Dermis microvascular lymphatic vessel endothelial cell (primary cell): ENCODE results near the gene OR5H6. TPM values are rescaled to one million over a fixed set of nuclear protein-coding genes. Genes with fewer than 3 reads are reported as not detected.
"Not testable (repeated sequence)": the region's sequence is repeated elsewhere in the genome, so short reads cannot be mapped to it uniquely, and the experiment has no call there.

Experiments used
- DNase-seq, 2 donors: peaks; one replicate each; pipeline versions ENCODE4 v3.0.0 to v3.0.0-alpha.2; 2010; ENCODE audit warnings: low read depth in 2 of 2
- total RNA-seq: library from RNA; depleted of rRNA; stranded (reverse); fragments of >200 nt; gene quantifications from 2 replicates; pipeline ENCODE4 v1.2.1, GENCODE V29; 2014

OR5H6 gene
- total RNA-seq: not detected in 2 replicates

- DNase-seq: no peak
These were observed at the start of gene OR5H6 for GRCh38 chr3:98263944-98264343. TSS of gene OR5H6 (plus strand) at chr3:98264244. CDS start at chr3:98264333, 89 bp downstream.

- no peak for DNase-seq
These were observed 49.0 kb upstream of the OR5H6 start for GRCh38 chr3:98215051-98215450.

GRCh38 chr3:98223907-98224672 is 40.0 kb upstream of the OR5H6 start:
- DNase-seq: no peak

GRCh38 chr3:98232489-98232888 is 31.6 kb upstream of the OR5H6 start:
- DNase-seq: no peak

- DNase-seq: no peak
These were observed 30.6 kb upstream of the OR5H6 start for GRCh38 chr3:98233468-98233867.

GRCh38 chr3:98240131-98240530 is 23.9 kb upstream of the OR5H6 start:
- DNase-seq: no peak

- no peak for DNase-seq
These were observed 21.9 kb upstream of the OR5H6 start for GRCh38 chr3:98242155-98242554.

- no peak for DNase-seq
These were observed 20.2 kb upstream of the OR5H6 start for GRCh38 chr3:98243843-98244242.

GRCh38 chr3:98246142-98246541 is 17.9 kb upstream of the OR5H6 start:
- DNase-seq: no peak

- not testable (repeated sequence) for DNase-seq
These were observed 8.0 kb upstream of the OR5H6 start for GRCh38 chr3:98256026-98256425.

GRCh38 chr3:98259707-98260106 is 4.3 kb upstream of the OR5H6 start:
- no peak for DNase-seq

- no peak for DNase-seq
These were observed 2.0 kb upstream of the OR5H6 start for GRCh38 chr3:98262046-98262445.

- DNase-seq: no peak
These were observed 5.8 kb downstream of the OR5H6 start for GRCh38 chr3:98269846-98270245.

GRCh38 chr3:98272126-98272525 is 8.1 kb downstream of the OR5H6 start:
- DNase-seq: no peak

GRCh38 chr3:98274914-98275313 is 10.9 kb downstream of the OR5H6 start:
- DNase-seq: no peak

- DNase-seq: no peak
These were observed 18.2 kb downstream of the OR5H6 start, which contains the start of gene OR5H2 for GRCh38 chr3:98282205-98282604. TSS of gene OR5H2 (plus strand) at chr3:98282505. CDS start at chr3:98282903, 398 bp downstream.

GRCh38 chr3:98290916-98291315 is 26.9 kb downstream of the OR5H6 start:
- DNase-seq: no peak

GRCh38 chr3:98291332-98291957 is 27.4 kb downstream of the OR5H6 start:
- DNase-seq: no peak

Other genes starting within 250 kb of the OR5H6 start
- not detected in 2 replicates for gene GABRR3, start 228.9 kb upstream of the OR5H6 start, total RNA-seq
- not detected in 2 replicates for gene OR5AC2, start 177.1 kb upstream of the OR5H6 start, total RNA-seq
- not detected in 2 replicates for gene OR5H1, start 133.5 kb upstream of the OR5H6 start, total RNA-seq
- not detected in 2 replicates for gene OR5H14, start 116.8 kb upstream of the OR5H6 start, total RNA-seq
- not detected in 2 replicates for gene OR5H15, start 97.5 kb upstream of the OR5H6 start, total RNA-seq
- not detected in 2 replicates for gene OR5H2, start 18.3 kb downstream of the OR5H6 start, total RNA-seq
- not detected in 2 replicates for gene OR5K4, start 89.6 kb downstream of the OR5H6 start, total RNA-seq
- gene OR5K3, start 126.4 kb downstream of the OR5H6 start, total RNA-seq: not detected in 2 replicates
- gene OR5K1, start 199.0 kb downstream of the OR5H6 start, total RNA-seq: not detected in 2 replicates
- gene OR5K2, start 233.4 kb downstream of the OR5H6 start, total RNA-seq: not detected in 2 replicates